Neural cell (in vitro differentiated cells): Measurements from ENCODE around the gene MS4A18.

Experiments used
- EP300 ChIP-seq: fragments of 450-650 bp; conservative IDR thresholded peaks from 2 replicates; pipeline ENCODE4 v1.6.1; 2014; ENCODE audit warnings: antibody characterized with exemption, mild to moderate bottlenecking, moderate library complexity; ENCODE audit not compliant: poor library complexity, severe bottlenecking
- EZH2 ChIP-seq: fragments of 200-600, 300-800 bp; shearing (Covaris generic), sonication (generic); IDR thresholded peaks from 2 replicates; pipeline ENCODE4 v1.6.1; 2014; ENCODE audit warnings: antibody characterized with exemption, low read length, borderline replicate concordance, mild to moderate bottlenecking; ENCODE audit not compliant: insufficient read depth, poor library complexity, severe bottlenecking
- POLR2AphosphoS5 ChIP-seq: IDR thresholded peaks from 2 replicates; pipeline ENCODE4 v1.6.1; 2012
- RAD21 ChIP-seq: fragments of 450-650 bp; conservative IDR thresholded peaks from 2 replicates; pipeline ENCODE4 v1.6.1; 2014; ENCODE audit warnings: antibody characterized with exemption, mild to moderate bottlenecking, moderate library complexity
- SMC3 ChIP-seq: fragments of 450-650 bp; conservative IDR thresholded peaks from 2 replicates; pipeline ENCODE4 v1.6.1; 2014; ENCODE audit warnings: antibody characterized with exemption, mild to moderate bottlenecking, moderate library complexity; ENCODE audit not compliant: poor library complexity
- TAF1 ChIP-seq: IDR thresholded peaks from 2 replicates; pipeline ENCODE4 v1.6.1; 2012; ENCODE audit warnings: low read depth
- TF ChIP-seq, protein P1 (sequence below): fragments of 450-650 bp; IDR thresholded peaks from 2 replicates; pipeline ENCODE4 v1.5.1; 2014; ENCODE audit warnings: antibody characterized with exemption, mild to moderate bottlenecking, moderate library complexity; ENCODE audit not compliant: poor library complexity, severe bottlenecking
- TF ChIP-seq, protein P2 (sequence below): IDR thresholded peaks from 2 replicates; pipeline ENCODE4 v1.6.1; 2012; ENCODE audit warnings: borderline replicate concordance

GRCh38 chr11:60769273-60769672 is 44.8 kb downstream of the MS4A18 start:
- TF ChIP-seq SMC3 (no peak), EP300 (no peak), POLR2AphosphoS5 (no peak), RAD21 (no peak), EZH2 (no peak), TAF1 (no peak)
- TF ChIP-seq, protein P1, sequence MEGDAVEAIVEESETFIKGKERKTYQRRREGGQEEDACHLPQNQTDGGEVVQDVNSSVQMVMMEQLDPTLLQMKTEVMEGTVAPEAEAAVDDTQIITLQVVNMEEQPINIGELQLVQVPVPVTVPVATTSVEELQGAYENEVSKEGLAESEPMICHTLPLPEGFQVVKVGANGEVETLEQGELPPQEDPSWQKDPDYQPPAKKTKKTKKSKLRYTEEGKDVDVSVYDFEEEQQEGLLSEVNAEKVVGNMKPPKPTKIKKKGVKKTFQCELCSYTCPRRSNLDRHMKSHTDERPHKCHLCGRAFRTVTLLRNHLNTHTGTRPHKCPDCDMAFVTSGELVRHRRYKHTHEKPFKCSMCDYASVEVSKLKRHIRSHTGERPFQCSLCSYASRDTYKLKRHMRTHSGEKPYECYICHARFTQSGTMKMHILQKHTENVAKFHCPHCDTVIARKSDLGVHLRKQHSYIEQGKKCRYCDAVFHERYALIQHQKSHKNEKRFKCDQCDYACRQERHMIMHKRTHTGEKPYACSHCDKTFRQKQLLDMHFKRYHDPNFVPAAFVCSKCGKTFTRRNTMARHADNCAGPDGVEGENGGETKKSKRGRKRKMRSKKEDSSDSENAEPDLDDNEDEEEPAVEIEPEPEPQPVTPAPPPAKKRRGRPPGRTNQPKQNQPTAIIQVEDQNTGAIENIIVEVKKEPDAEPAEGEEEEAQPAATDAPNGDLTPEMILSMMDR, result no peak
- TF ChIP-seq, protein P2, sequence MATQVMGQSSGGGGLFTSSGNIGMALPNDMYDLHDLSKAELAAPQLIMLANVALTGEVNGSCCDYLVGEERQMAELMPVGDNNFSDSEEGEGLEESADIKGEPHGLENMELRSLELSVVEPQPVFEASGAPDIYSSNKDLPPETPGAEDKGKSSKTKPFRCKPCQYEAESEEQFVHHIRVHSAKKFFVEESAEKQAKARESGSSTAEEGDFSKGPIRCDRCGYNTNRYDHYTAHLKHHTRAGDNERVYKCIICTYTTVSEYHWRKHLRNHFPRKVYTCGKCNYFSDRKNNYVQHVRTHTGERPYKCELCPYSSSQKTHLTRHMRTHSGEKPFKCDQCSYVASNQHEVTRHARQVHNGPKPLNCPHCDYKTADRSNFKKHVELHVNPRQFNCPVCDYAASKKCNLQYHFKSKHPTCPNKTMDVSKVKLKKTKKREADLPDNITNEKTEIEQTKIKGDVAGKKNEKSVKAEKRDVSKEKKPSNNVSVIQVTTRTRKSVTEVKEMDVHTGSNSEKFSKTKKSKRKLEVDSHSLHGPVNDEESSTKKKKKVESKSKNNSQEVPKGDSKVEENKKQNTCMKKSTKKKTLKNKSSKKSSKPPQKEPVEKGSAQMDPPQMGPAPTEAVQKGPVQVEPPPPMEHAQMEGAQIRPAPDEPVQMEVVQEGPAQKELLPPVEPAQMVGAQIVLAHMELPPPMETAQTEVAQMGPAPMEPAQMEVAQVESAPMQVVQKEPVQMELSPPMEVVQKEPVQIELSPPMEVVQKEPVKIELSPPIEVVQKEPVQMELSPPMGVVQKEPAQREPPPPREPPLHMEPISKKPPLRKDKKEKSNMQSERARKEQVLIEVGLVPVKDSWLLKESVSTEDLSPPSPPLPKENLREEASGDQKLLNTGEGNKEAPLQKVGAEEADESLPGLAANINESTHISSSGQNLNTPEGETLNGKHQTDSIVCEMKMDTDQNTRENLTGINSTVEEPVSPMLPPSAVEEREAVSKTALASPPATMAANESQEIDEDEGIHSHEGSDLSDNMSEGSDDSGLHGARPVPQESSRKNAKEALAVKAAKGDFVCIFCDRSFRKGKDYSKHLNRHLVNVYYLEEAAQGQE, result no peak
